Prostate gland (tissue), 2 donors: ENCODE measurements around the gene CHTF8.

Source experiments
- CTCF ChIP-seq, 4 experiments: fragments of 200-600 bp in 2 of 4; fragments of 450-650 bp in 2 of 4; sonication (generic) in 2 of 4; IDR thresholded peaks; 1 replicate in 3 of 4; 2 replicates in 1 of 4; pipeline ENCODE4 v1.5.1; 2016 to 2019; ENCODE audit warnings: antibody characterized with exemption in 4 of 4, mild to moderate bottlenecking in 2 of 4, moderate library complexity in 2 of 4
- POLR2A ChIP-seq: fragments of 450-650 bp; IDR thresholded peaks from one replicate; pipeline ENCODE4 v1.6.1; 2016; ENCODE audit warnings: antibody characterized with exemption, mild to moderate bottlenecking
- POLR2AphosphoS5 ChIP-seq: sonication (generic); formaldehyde crosslinking; IDR thresholded peaks from one replicate; pipeline ENCODE4 v1.6.1; 2017; ENCODE audit warnings: antibody characterized with exemption

DNA sequence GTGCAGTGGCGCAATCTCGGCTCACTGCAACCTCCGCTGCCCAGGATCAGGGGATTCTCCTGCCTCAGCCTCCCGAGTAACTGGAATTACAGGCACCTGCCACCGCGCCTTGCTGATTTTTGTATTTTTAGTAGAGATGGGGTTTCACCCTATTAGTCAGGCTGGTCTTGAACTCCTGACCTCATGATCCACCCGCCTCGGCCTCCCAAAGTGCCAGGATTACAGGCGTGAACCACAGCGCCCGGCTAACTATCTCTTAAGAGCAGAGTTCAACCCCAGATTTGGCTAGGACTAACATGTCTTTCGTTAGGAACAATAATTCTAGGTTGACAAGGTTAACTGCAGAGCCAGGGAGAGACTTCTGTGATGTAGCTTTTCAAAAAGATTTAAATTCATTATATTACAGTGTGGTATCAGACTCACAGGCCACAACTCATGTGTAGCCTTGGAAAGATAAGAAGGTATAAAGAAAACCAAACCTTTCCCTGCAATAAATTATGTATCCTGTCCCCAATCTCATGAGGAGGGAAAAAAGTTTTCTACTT lies 4.3 kb downstream of the CHTF8 start:
- TF ChIP-seq CTCF (IDR thresholded peaks at IDR 0.05), result no peak
- no peak for TF ChIP-seq POLR2A
- TF ChIP-seq POLR2AphosphoS5, result no peak
